ENCODE data around the gene ABCA2. TPM values are rescaled to one million over a fixed set of nuclear protein-coding genes. Genes with fewer than 3 reads are reported as not detected.
"Not testable (repeated sequence)": the region's sequence is repeated elsewhere in the genome, so short reads cannot be mapped to it uniquely, and the experiment has no call there.

ABCA2 gene
- total and polyA plus RNA-seq, 2 experiments from 2014 or later = 7.0 to 16.0 TPM

DNA sequence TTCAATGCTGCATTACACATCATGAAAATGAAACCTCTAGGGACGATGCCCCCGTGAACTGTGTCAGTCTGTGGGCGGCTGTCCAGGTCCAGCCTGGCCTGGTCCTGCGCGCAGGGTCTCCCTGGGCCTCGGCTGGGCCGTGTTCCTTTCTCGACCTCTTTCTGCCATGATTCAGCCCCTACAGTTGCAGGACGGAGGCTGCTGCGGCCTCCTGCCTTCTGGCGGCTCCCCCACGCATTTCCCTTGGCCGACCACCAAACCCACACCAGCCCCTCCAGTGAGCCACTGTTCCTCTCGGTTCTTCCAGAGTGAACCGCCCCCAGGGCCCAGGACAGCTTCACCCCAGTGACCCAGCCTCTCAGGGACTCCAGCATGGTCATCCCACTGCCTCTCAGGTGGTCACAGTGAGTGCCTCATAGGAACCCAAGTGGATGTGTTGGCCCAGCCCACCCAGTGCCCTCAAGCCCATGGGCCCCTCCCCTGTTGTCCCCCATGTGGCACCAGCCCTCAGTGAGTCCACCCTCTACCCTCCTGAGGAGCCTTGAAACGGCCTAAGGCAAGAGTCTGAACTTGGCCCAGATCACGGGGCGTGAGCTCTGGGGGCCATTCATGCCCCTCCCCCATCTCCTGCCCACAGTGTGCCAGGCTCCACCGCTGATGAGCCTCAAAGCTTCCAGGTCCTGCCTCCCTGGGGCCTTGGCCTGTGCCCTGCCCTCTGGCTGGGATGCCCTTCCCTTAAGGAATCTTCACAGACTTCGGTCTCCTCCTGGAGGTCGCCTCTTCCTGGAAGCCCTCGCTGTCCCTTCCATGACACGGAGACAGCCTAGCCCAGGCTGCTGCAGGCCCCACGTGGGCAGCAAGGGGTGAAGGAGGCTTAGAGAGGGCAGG, 21.7 kb downstream of the ABCA2 start:
- H3K79me2 ChIP-seq (replicated peaks; ENCODE audit: insufficient read depth) = no peaks in the 10 kb centered on the region
- H3K4me3 ChIP-seq = no peak overlapping the region
- no peak overlapping the region for H3K27ac ChIP-seq (ENCODE audit: low read depth)
- H4K20me1 ChIP-seq (replicated peaks; ENCODE audit: insufficient read depth) = no peaks in the 10 kb centered on the region
- H3K9me2 ChIP-seq (ENCODE audit: insufficient read depth) = no peaks in the 10 kb centered on the region
- H3F3A ChIP-seq (replicated peaks; ENCODE audit: low read depth) = no peaks in the 10 kb centered on the region
- Mint-ChIP-seq H3K27ac (no peak overlapping the region), H3K4me1 (no peaks in the 10 kb centered on the region), H3K36me3 (ENCODE audit: low read depth) (peaks cover 6% of the 10 kb centered on the region; the same call in 2 of the 3 replicates), H3K27me3 (ENCODE audit: insufficient read depth, low read depth, poor library complexity) (peaks cover 3% of the 10 kb centered on the region), H3K9me3 (peaks cover 19% of the 10 kb centered on the region), H3K4me3 (no peak overlapping the region)
- no peak overlapping the region for H2AFZ ChIP-seq
- DNase-seq (ENCODE audit: low spot score) (no peak), ATAC-seq (no peak)
- no peaks in the 10 kb centered on the region for H3K27me3 ChIP-seq (ENCODE audit: insufficient read depth)
- H3K36me3 ChIP-seq (ENCODE audit: insufficient read depth) = no peaks in the 10 kb centered on the region
- TF ChIP-seq STAT1 (IDR thresholded peaks at IDR 0.05; ENCODE audit: unreplicated experiment) (no peak), EZH2phosphoT487 (IDR thresholded peaks at IDR 0.05; ENCODE audit: unreplicated experiment) (no peak)
- no peaks in the 10 kb centered on the region for H3K4me1 ChIP-seq (ENCODE audit: insufficient read depth)
- no peak overlapping the region for H3K4me2 ChIP-seq

DNA sequence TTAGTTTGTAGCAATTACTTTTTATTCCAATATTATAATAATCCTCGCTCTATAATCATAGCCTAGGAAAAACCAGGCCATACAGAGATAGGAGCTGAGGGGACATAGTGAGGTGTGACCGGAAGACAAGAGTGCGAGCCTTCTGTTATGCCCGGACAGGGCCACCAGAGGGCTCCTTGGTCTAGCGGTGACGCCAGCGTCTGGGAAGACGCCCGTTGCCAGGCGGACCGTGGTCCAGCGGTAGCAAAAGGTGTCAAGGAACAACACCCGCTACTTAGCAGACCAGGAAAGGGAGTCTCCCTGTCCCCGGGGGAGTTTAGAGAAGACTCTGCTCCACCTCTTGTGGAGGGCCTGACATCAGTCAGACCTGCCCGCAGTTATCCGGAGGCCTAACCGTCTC, 23.8 kb downstream of the ABCA2 start:
- H3K4me1 ChIP-seq (ENCODE audit: insufficient read depth); H3K4me3 ChIP-seq; DNase-seq (ENCODE audit: low spot score); H3K4me3 Mint-ChIP-seq; H3F3A ChIP-seq (replicated peaks; ENCODE audit: low read depth); H3K4me2 ChIP-seq; H3K27ac ChIP-seq (ENCODE audit: low read depth); ATAC-seq; H3K4me1 Mint-ChIP-seq; H3K27me3 Mint-ChIP-seq (ENCODE audit: insufficient read depth, low read depth, poor library complexity); H4K20me1 ChIP-seq (replicated peaks; ENCODE audit: insufficient read depth); H3K9me2 ChIP-seq (ENCODE audit: insufficient read depth); H2AFZ ChIP-seq; H3K79me2 ChIP-seq (replicated peaks; ENCODE audit: insufficient read depth); H3K36me3 Mint-ChIP-seq (ENCODE audit: low read depth); H3K27ac Mint-ChIP-seq; H3K27me3 ChIP-seq (ENCODE audit: insufficient read depth); H3K36me3 ChIP-seq (ENCODE audit: insufficient read depth): not testable (repeated sequence)
- peak; percentile 75 for TF ChIP-seq CREB1 (CRISPR knock-in tag; IDR thresholded peaks at IDR 0.05; ENCODE audit: low read depth)
- TF ChIP-seq, protein P1, sequence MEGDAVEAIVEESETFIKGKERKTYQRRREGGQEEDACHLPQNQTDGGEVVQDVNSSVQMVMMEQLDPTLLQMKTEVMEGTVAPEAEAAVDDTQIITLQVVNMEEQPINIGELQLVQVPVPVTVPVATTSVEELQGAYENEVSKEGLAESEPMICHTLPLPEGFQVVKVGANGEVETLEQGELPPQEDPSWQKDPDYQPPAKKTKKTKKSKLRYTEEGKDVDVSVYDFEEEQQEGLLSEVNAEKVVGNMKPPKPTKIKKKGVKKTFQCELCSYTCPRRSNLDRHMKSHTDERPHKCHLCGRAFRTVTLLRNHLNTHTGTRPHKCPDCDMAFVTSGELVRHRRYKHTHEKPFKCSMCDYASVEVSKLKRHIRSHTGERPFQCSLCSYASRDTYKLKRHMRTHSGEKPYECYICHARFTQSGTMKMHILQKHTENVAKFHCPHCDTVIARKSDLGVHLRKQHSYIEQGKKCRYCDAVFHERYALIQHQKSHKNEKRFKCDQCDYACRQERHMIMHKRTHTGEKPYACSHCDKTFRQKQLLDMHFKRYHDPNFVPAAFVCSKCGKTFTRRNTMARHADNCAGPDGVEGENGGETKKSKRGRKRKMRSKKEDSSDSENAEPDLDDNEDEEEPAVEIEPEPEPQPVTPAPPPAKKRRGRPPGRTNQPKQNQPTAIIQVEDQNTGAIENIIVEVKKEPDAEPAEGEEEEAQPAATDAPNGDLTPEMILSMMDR (conservative IDR thresholded peaks at IDR 0.05; ENCODE audit: low read depth in 2 of 2) = peak; percentile 50 to 55
- peaks cover 19% of the 10 kb centered on the region for H3K9me3 Mint-ChIP-seq

- DNase-seq (ENCODE audit: low spot score) (no peak), ATAC-seq (no peak)
- H3K4me1 Mint-ChIP-seq = peaks cover under 1% of the 10 kb centered on the region; the same call in 2 of the 3 replicates
- Histone ChIP-seq H3K27me3 (ENCODE audit: insufficient read depth) (peaks cover 3% of the 10 kb centered on the region; the same call in 1 of the 2 replicates), H3K4me2 (no peak overlapping the region), H4K20me1 (replicated peaks; ENCODE audit: insufficient read depth) (no peaks in the 10 kb centered on the region), H3K79me2 (replicated peaks; ENCODE audit: insufficient read depth) (no peaks in the 10 kb centered on the region), H2AFZ (no peak overlapping the region), H3K36me3 (ENCODE audit: insufficient read depth) (no peaks in the 10 kb centered on the region), H3K4me1 (ENCODE audit: insufficient read depth) (no peaks in the 10 kb centered on the region), H3K4me3 (no peak overlapping the region), H3F3A (replicated peaks; ENCODE audit: low read depth) (no peaks in the 10 kb centered on the region), H3K27ac (ENCODE audit: low read depth) (no peak overlapping the region), H3K9me2 (ENCODE audit: insufficient read depth) (no peaks in the 10 kb centered on the region)
- no peak overlapping the region for H3K4me3 Mint-ChIP-seq
- no peak overlapping the region for H3K27ac Mint-ChIP-seq
- H3K36me3 Mint-ChIP-seq (ENCODE audit: low read depth) = peaks cover 6% of the 10 kb centered on the region; the same call in 2 of the 3 replicates
- peaks cover 6% of the 10 kb centered on the region for H3K27me3 Mint-ChIP-seq (ENCODE audit: insufficient read depth, low read depth, poor library complexity)
- H3K9me3 Mint-ChIP-seq = peaks cover 19% of the 10 kb centered on the region
- no peak for TF ChIP-seq STAT1 (IDR thresholded peaks at IDR 0.05; ENCODE audit: unreplicated experiment)
- TF ChIP-seq EZH2 (IDR thresholded peaks at IDR 0.05; ENCODE audit: low read depth, unreplicated experiment) = no peak
- no peak for TF ChIP-seq ZNF462 (CRISPR knock-in tag; IDR thresholded peaks at IDR 0.05)
- no peak for TF ChIP-seq ZNF114 (CRISPR knock-in tag; IDR thresholded peaks at IDR 0.05)
These were observed 25.4 kb downstream of the ABCA2 start for GRCh38 chr9:137002646-137003041.
